GM10266 (cell line): ENCODE data around the gene MOB1B.
"Not testable (repeated sequence)": the region's sequence is repeated elsewhere in the genome, so short reads cannot be mapped to it uniquely, and the experiment has no call there.

Source experiments
- DNase-seq: peaks from one replicate; pipeline ENCODE4 v3.0.0; 2012; ENCODE audit errors: extremely low spot score
- TF ChIP-seq, protein P1 (sequence below): IDR thresholded peaks from 2 replicates; pipeline ENCODE4 v1.5.1; 2012; ENCODE audit warnings: mild to moderate bottlenecking, low read depth; ENCODE audit not compliant: control insufficient read depth, insufficient read depth; ENCODE audit errors: missing control alignments

MOB1B gene

DNA sequence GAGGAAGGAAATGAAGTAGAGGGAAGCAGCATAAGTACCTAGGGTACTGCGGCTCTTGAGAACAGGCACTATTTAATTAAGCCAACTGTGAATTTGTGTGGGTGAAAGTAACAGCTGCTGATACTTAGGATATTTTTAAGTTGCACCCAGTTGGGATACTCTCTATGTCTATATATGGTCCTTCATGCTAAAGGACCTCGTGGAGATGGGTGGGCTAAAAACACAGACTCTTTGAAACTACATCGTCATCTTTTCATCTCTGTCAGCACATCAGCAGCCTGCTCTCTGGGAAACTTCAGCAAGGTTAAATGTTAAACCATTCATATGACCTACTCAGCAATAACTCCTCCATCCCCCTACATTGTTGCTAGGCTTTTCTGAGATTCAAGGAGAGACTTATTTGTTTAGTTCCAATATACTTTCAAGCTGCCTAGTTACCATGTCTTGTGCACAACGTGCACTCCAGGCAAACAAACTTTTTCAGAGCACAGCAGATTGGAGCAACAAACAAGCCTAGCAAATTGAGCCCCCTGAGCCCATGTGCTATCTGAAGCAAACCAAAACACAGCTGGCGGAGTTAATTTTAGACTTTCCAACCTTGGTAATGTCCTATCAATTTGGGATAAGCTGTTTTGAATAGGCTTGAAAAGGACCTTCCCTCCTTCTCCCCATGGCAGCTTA lies 6.2 kb upstream of the MOB1B start:
- DNase-seq, result no peak
- TF ChIP-seq, protein P1, sequence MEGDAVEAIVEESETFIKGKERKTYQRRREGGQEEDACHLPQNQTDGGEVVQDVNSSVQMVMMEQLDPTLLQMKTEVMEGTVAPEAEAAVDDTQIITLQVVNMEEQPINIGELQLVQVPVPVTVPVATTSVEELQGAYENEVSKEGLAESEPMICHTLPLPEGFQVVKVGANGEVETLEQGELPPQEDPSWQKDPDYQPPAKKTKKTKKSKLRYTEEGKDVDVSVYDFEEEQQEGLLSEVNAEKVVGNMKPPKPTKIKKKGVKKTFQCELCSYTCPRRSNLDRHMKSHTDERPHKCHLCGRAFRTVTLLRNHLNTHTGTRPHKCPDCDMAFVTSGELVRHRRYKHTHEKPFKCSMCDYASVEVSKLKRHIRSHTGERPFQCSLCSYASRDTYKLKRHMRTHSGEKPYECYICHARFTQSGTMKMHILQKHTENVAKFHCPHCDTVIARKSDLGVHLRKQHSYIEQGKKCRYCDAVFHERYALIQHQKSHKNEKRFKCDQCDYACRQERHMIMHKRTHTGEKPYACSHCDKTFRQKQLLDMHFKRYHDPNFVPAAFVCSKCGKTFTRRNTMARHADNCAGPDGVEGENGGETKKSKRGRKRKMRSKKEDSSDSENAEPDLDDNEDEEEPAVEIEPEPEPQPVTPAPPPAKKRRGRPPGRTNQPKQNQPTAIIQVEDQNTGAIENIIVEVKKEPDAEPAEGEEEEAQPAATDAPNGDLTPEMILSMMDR, result no peak

DNA sequence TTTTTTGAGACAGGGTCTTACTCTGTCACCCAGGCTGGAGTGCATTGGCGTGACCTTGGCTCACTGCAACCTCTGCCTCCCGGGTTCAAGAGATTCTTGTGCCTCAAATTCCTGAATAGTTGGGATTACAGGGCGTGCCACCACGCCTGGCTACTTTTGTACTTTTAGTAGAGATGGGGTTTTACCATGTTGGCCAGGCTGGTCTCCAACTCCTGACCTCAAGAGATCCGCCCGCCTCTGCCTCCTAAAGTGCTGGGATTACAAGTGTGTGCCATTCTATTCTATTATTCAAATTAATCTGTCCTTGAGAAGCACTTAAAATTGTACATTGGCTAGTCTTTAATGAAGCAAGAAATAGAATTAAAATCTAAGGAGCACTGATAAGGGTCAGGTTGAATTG lies 3.6 kb upstream of the MOB1B start:
- not testable (repeated sequence) for DNase-seq

DNA sequence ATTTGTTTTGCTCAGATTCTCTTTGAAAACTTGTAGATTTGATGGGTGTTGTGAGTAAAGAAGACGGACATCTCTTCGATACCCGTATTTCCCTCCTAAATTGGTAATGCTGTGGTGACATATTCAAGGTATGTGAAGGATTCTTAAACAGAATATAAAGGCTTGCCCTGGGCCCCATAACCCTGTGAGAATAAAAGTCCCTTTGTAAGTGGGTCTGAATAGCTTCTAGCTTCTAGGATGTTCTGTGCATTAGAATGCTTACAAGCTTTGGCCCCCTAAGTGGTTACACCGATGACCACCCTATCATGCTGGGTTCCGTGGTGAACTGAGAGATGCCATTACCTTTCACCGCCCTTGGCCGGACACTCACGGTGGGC lies 574 bp upstream of the MOB1B start:
- no peak for DNase-seq

DNA sequence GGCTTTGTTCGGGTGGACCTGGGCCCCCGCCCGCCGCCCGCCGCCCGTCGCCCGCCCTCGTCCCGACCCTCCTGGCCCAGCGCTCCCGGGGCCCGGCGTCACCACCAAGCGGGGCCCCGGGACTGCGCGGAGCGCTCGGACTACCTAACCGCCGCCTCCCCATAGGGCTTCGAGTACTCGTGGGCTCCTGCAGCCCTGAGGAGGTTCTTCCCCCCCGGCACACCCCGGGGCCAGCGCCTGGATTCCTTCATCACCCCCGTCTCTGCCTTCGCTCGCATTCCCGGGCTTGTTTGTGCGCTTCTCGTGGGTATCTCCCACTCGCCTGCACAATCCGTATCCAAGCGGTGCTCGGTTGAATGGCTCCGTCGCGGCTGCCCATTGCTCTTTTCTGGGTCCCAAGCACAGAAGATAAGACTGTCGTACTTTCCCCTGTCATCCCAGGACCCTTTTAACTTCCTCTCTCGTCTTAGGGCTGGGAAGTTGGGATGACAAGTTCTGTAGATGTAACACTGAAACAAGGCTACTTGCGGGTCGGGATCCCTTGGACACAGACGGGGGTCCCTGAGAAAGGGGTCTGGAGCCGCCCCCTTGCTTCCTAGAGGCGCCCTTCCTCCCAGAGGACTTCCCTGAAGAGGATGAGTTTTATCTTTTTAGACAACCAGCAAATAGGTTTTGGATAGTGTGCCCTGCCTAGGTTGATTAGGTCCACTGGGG lies 565 bp downstream of the MOB1B start:
- DNase-seq, result peak; percentile 56
- TF ChIP-seq, protein P1, result no peak

More for the DNA sequence above, 574 bp upstream of the MOB1B start:
- TF ChIP-seq, protein P1, result no peak

DNA sequence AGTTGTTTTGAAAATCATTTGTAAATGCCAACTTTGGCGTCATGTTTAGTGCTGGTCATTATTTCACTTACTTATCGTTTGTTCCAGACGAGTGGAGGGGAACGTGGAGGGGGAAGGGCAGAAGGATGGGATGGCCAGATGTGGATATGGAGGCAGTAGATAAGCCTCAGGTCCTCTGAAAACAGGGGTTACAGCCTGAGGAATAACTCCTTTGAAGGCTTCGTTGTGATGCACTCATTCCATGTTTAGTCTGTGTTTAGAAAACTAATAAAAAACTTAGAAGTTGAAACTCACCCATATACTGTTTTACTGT lies 1.1 kb downstream of the MOB1B start:
- TF ChIP-seq, protein P1, result no peak
- DNase-seq, result peak; percentile 37

DNA sequence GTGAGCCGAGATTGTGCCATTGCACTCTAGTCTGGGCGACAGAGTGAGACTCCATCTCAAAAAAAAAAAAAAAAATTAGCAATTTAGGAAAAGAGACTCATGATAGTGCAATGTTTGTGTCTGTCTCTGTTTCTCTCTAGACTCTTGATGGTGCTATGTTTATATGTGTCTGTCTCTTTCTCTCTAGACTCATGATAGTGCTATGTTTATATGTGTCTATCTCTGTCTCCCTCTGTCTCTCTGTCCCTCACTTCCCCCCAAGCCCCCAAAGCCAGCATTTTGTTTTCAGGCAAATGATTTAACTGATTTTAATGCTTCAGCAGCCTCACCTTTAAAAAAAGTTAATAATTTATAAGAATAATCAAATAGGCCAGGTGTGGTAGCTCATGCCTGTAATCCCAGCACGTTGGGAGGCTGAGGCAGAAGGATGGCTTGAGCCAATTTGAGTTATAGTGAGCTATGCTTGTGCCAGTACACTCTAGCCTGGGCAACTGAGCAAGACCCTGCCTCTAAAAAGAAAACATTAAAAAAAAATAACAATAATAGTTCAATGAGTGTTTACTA lies 6.9 kb downstream of the MOB1B start:
- TF ChIP-seq, protein P1, result no peak
- no peak for DNase-seq

DNA sequence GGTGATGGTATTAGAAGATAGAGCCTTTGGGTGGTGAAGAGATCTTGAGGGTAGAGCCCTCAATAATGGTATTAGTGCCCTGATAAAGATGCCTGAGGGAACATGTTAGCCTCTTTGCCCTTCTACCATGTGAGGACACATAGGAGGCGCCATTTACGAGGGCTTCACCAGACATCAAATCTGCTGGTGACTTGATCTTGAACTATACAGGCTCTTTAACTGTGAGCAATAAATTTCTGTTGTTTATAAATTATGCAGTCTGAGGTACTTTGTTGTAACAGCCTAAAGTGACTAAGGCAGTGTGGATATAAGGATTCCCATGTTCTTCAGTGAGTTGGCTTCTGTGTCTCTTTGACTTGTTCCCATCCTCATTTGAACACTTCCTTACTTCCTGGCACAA lies 11.8 kb downstream of the MOB1B start:
- no peak for DNase-seq
- TF ChIP-seq, protein P1, result no peak
